Measurements from ENCODE around the gene IFI6. TPM values are rescaled to one million over a fixed set of nuclear protein-coding genes. Genes with fewer than 3 reads are reported as not detected.

Gene IFI6
- total and polyA plus RNA-seq, 2 donors (not counting 1 experiment from before 2014, with no cell fraction given): 43.7 to 68.4 TPM

DNA sequence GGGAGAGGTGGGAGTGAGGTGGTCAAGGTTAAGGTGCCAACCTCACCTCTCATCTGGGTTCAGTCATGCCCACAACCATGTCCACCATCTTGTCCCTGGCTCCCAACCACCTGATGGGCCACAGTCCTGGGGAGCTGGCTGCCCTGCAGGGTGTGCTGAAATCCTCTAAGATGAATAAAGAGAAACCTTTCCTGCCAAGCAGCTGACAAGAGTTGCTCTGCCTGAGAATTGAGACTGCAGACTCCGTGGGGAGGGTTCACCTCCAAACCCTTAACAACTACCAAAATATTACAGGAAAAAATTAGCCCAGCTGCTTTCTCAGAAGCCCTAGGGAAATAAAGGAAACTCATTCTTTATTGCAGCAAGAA lies 21.8 kb downstream of the IFI6 start:
- DNase-seq (ENCODE audit: low read depth in 2 of 2): no peak
- Histone ChIP-seq H3K9ac (ENCODE audit: insufficient read depth, low read length) (no peak overlapping the region), H3K4me3 (replicated peaks in 1 of 4; ENCODE audit: control extremely low read depth in 1 of 4, insufficient read depth in 1 of 4, low read depth in 3 of 4, low read length in 4 of 4) (no peak overlapping the region), H3K36me3 (ENCODE audit: control insufficient read depth, insufficient read depth, low read length) (no peaks in the 10 kb centered on the region), H3K4me2 (ENCODE audit: extremely low read depth, insufficient read depth, low read length) (no peak overlapping the region), H3K4me1 (ENCODE audit: control insufficient read depth, extremely low read depth, insufficient read depth, low read length) (peaks cover 10% of the 10 kb centered on the region), H3K9me3 (ENCODE audit: control insufficient read depth, insufficient read depth, low read depth, low read length) (no peaks in the 10 kb centered on the region), H2AFZ (ENCODE audit: low read length) (peak overlapping the region; percentile 55), H3K79me2 (ENCODE audit: control insufficient read depth, insufficient read depth, low read length) (no peaks in the 10 kb centered on the region), H4K20me1 (ENCODE audit: control insufficient read depth, extremely low read depth, insufficient read depth, low read length) (no peaks in the 10 kb centered on the region), H3K27ac (ENCODE audit: insufficient read depth, low read length) (no peak overlapping the region), H3K27me3 (ENCODE audit: control insufficient read depth, insufficient read depth, low read length) (no peaks in the 10 kb centered on the region)
- no peak for TF ChIP-seq EZH2 (IDR thresholded peaks at IDR 0.05; ENCODE audit: low read length, missing control alignments)
- no peak for TF ChIP-seq CTCF (conservative IDR thresholded peaks at IDR 0.05 in 1 of 2, IDR thresholded peaks at IDR 0.05 in 1 of 2; ENCODE audit: low read depth in 1 of 2, low read length in 2 of 2)

GRCh38 chr1:27649306-27649635 lies 22.7 kb downstream of the IFI6 start:
- Histone ChIP-seq H4K20me1 (ENCODE audit: control insufficient read depth, extremely low read depth, insufficient read depth, low read length) (no peaks in the 10 kb centered on the region), H2AFZ (ENCODE audit: low read length) (no peak overlapping the region), H3K4me2 (ENCODE audit: extremely low read depth, insufficient read depth, low read length) (no peak overlapping the region), H3K9ac (ENCODE audit: insufficient read depth, low read length) (no peak overlapping the region), H3K27me3 (ENCODE audit: control insufficient read depth, insufficient read depth, low read length) (no peaks in the 10 kb centered on the region), H3K9me3 (ENCODE audit: control insufficient read depth, insufficient read depth, low read depth, low read length) (no peaks in the 10 kb centered on the region), H3K4me1 (ENCODE audit: control insufficient read depth, extremely low read depth, insufficient read depth, low read length) (peaks cover 10% of the 10 kb centered on the region), H3K27ac (ENCODE audit: insufficient read depth, low read length) (no peak overlapping the region), H3K79me2 (ENCODE audit: control insufficient read depth, insufficient read depth, low read length) (no peaks in the 10 kb centered on the region), H3K36me3 (ENCODE audit: control insufficient read depth, insufficient read depth, low read length) (no peaks in the 10 kb centered on the region), H3K4me3 (replicated peaks in 1 of 4; ENCODE audit: control extremely low read depth in 1 of 4, insufficient read depth in 1 of 4, low read depth in 3 of 4, low read length in 4 of 4) (no peak overlapping the region)
- TF ChIP-seq EZH2 (IDR thresholded peaks at IDR 0.05; ENCODE audit: low read length, missing control alignments): no peak
- DNase-seq (ENCODE audit: low read depth in 2 of 2): no peak

GRCh38 chr1:27648602-27649305 lies 23.2 kb downstream of the IFI6 start:
- Histone ChIP-seq H2AFZ (ENCODE audit: low read length) (no peak overlapping the region), H3K9ac (ENCODE audit: insufficient read depth, low read length) (no peak overlapping the region), H3K27me3 (ENCODE audit: control insufficient read depth, insufficient read depth, low read length) (no peaks in the 10 kb centered on the region), H3K4me1 (ENCODE audit: control insufficient read depth, extremely low read depth, insufficient read depth, low read length) (peaks cover 10% of the 10 kb centered on the region), H3K27ac (ENCODE audit: insufficient read depth, low read length) (no peak overlapping the region), H4K20me1 (ENCODE audit: control insufficient read depth, extremely low read depth, insufficient read depth, low read length) (no peaks in the 10 kb centered on the region), H3K4me2 (ENCODE audit: extremely low read depth, insufficient read depth, low read length) (no peak overlapping the region), H3K4me3 (replicated peaks in 1 of 4; ENCODE audit: control extremely low read depth in 1 of 4, insufficient read depth in 1 of 4, low read depth in 3 of 4, low read length in 4 of 4) (no peak overlapping the region), H3K9me3 (ENCODE audit: control insufficient read depth, insufficient read depth, low read depth, low read length) (no peaks in the 10 kb centered on the region), H3K36me3 (ENCODE audit: control insufficient read depth, insufficient read depth, low read length) (no peaks in the 10 kb centered on the region), H3K79me2 (ENCODE audit: control insufficient read depth, insufficient read depth, low read length) (no peaks in the 10 kb centered on the region)
- no peak for TF ChIP-seq CTCF (conservative IDR thresholded peaks at IDR 0.05 in 1 of 2, IDR thresholded peaks at IDR 0.05 in 1 of 2; ENCODE audit: low read depth in 1 of 2, low read length in 2 of 2)
- no peak for TF ChIP-seq EZH2 (IDR thresholded peaks at IDR 0.05; ENCODE audit: low read length, missing control alignments)
- DNase-seq (ENCODE audit: low read depth in 2 of 2): no peak

Measured in fibroblast of lung (primary cell).